OCI-LY3 (cell line): ENCODE measurements around the gene CYP39A1.

ENCODE experiments used
- EZH2phosphoT487 ChIP-seq: fragments of 200-600 bp; shearing (Covaris generic); IDR thresholded peaks from 2 replicates; pipeline ENCODE4 v1.6.1; 2018; ENCODE audit warnings: antibody characterized with exemption, mixed run types, low read depth
- TF ChIP-seq, protein P1 (sequence below): fragments of 200-600, 300-600 bp; sonication (generic); IDR thresholded peaks from 2 replicates; pipeline ENCODE4 v1.5.1; 2014; ENCODE audit warnings: antibody characterized with exemption, low read length, low read depth

DNA sequence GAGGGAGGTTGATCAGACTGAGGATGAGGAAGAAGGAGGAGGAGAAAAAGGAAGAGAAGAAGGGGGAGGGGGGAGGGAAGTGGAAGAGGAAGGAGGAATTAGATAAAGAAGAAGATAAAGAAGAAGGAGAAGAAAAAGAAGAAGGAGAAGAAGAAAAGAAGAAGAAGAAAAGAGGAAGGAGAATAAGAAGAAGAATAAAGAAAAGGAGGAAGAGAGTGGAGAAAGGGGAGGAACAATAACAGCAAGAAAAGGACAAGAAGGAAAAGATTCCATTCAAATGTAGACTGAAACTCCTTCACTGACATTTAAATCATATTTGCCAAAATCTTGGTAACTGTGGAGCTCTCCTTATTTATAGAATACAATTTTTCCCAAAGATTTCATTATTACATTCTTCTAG lies 127.0 kb downstream of the CYP39A1 start:
- TF ChIP-seq, protein P1, sequence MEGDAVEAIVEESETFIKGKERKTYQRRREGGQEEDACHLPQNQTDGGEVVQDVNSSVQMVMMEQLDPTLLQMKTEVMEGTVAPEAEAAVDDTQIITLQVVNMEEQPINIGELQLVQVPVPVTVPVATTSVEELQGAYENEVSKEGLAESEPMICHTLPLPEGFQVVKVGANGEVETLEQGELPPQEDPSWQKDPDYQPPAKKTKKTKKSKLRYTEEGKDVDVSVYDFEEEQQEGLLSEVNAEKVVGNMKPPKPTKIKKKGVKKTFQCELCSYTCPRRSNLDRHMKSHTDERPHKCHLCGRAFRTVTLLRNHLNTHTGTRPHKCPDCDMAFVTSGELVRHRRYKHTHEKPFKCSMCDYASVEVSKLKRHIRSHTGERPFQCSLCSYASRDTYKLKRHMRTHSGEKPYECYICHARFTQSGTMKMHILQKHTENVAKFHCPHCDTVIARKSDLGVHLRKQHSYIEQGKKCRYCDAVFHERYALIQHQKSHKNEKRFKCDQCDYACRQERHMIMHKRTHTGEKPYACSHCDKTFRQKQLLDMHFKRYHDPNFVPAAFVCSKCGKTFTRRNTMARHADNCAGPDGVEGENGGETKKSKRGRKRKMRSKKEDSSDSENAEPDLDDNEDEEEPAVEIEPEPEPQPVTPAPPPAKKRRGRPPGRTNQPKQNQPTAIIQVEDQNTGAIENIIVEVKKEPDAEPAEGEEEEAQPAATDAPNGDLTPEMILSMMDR = no peak
- TF ChIP-seq EZH2phosphoT487 = no peak
